Mesendoderm (in vitro differentiated cells): ENCODE results near the gene EPAS1.

Source experiments
- DNase-seq: peaks from one replicate; pipeline ENCODE4 v3.0.0; 2013
- H2AK5ac ChIP-seq: 2 replicates; pipeline ENCODE4 v1.6.1; 2013; ENCODE audit warnings: low read length, inconsistent platforms
- H2BK120ac ChIP-seq: 2 replicates; pipeline ENCODE4 v1.6.1; 2013; ENCODE audit warnings: low read depth, mild to moderate bottlenecking, low read length, moderate library complexity, mixed read lengths
- H2BK15ac ChIP-seq: replicated peaks from 2 replicates; pipeline ENCODE4 v1.6.1; 2013; ENCODE audit warnings: low read depth, mild to moderate bottlenecking, moderate library complexity
- H2BK5ac ChIP-seq: 2 replicates; pipeline ENCODE4 v1.6.1; 2013; ENCODE audit warnings: low read length, inconsistent platforms
- H3K18ac ChIP-seq: 2 replicates; pipeline ENCODE4 v1.6.1; 2013; ENCODE audit warnings: mild to moderate bottlenecking, low read length, mixed read lengths
- H3K23ac ChIP-seq: one replicate; pipeline ENCODE4 v1.6.1; 2013; ENCODE audit warnings: low read length
- H3K27ac ChIP-seq: 2 replicates; pipeline ENCODE4 v1.5.1; 2013; ENCODE audit warnings: low read depth, mild to moderate bottlenecking, inconsistent platforms, low read length, moderate library complexity
- H3K27me3 ChIP-seq: 2 replicates; pipeline ENCODE4 v1.6.1; 2013; ENCODE audit warnings: low read length, control low read depth, mild to moderate bottlenecking, inconsistent platforms; ENCODE audit not compliant: insufficient read depth, poor library complexity
- H3K36me3 ChIP-seq: 2 replicates; pipeline ENCODE4 v1.6.1; 2013; ENCODE audit warnings: low read length, inconsistent platforms; ENCODE audit not compliant: control insufficient read depth, insufficient read depth
- H3K4ac ChIP-seq: one replicate; pipeline ENCODE4 v1.6.1; 2013; ENCODE audit warnings: low read depth, mild to moderate bottlenecking, low read length, moderate library complexity
- H3K4me1 ChIP-seq: 2 replicates; pipeline ENCODE4 v1.6.1; 2013; ENCODE audit warnings: low read depth, low read length, inconsistent platforms; ENCODE audit not compliant: control insufficient read depth
- H3K4me2 ChIP-seq: 2 replicates; pipeline ENCODE4 v1.6.1; 2013; ENCODE audit warnings: low read length
- H3K4me3 ChIP-seq: 2 replicates; pipeline ENCODE4 v1.5.1; 2013; ENCODE audit warnings: mild to moderate bottlenecking, low read length
- H3K56ac ChIP-seq: one replicate; pipeline ENCODE4 v1.6.1; 2013; ENCODE audit warnings: low read length
- H3K79me1 ChIP-seq: 2 replicates; pipeline ENCODE4 v1.6.1; 2013; ENCODE audit warnings: low read length, inconsistent platforms
- H3K79me2 ChIP-seq: 2 replicates; pipeline ENCODE4 v1.6.1; 2013; ENCODE audit warnings: mild to moderate bottlenecking, low read length; ENCODE audit not compliant: control insufficient read depth, insufficient read depth
- H3K9ac ChIP-seq: 2 replicates; pipeline ENCODE4 v1.6.1; 2013; ENCODE audit warnings: low read length, inconsistent platforms
- H4K5ac ChIP-seq: one replicate; pipeline ENCODE4 v1.6.1; 2013; ENCODE audit warnings: low read length
- H4K8ac ChIP-seq: one replicate; pipeline ENCODE4 v1.6.1; 2013; ENCODE audit warnings: low read depth, mild to moderate bottlenecking, control low read depth, low read length, moderate library complexity
- WGBS: extraction: QIAGEN DNeasy Blood & Tissue Kit; methylation state at CpG from one replicate; pipeline ENCODE4 v1.1.7; 2013; ENCODE audit warnings: low lambda C conversion rate, missing lambda C conversion rate; ENCODE audit not compliant: insufficient coverage; ENCODE audit errors: extremely low coverage; 5-methylcytosine and 5-hydroxymethylcytosine counted together

Gene EPAS1

GRCh38 chr2:46308081-46308480 is 10.9 kb downstream of the EPAS1 start:
- Histone ChIP-seq H3K23ac (no peak overlapping the region), H2BK120ac (no peak overlapping the region)
- no CpG with 5 or more reads among the region's 2 CpGs for WGBS

GRCh38 chr2:46308629-46309028 is 11.4 kb downstream of the EPAS1 start:
- no peak overlapping the region for H3K4ac ChIP-seq
- no peak for DNase-seq
- H2BK120ac ChIP-seq = no peak overlapping the region
- H3K23ac ChIP-seq = no peak overlapping the region
- no peak overlapping the region for H3K9ac ChIP-seq
- no peak overlapping the region for H2BK15ac ChIP-seq
- no peak overlapping the region for H4K8ac ChIP-seq
- no peak overlapping the region for H3K4me2 ChIP-seq
- H3K27me3 ChIP-seq = no peaks in the 10 kb centered on the region
- H2BK5ac ChIP-seq = no peak overlapping the region
- H3K56ac ChIP-seq = no peak overlapping the region
- no peaks in the 10 kb centered on the region for H3K79me2 ChIP-seq
- no CpG with 5 or more reads among the region's 3 CpGs for WGBS
- H3K4me1 ChIP-seq = no peaks in the 10 kb centered on the region
- no peaks in the 10 kb centered on the region for H3K36me3 ChIP-seq
- no peaks in the 10 kb centered on the region for H3K79me1 ChIP-seq
- no peak overlapping the region for H3K18ac ChIP-seq
- H2AK5ac ChIP-seq = no peak overlapping the region
- no peak overlapping the region for H4K5ac ChIP-seq
- no peak overlapping the region for H3K27ac ChIP-seq
- no peak overlapping the region for H3K4me3 ChIP-seq

More at GRCh38 chr2:46308081-46308480, 10.9 kb downstream of the EPAS1 start:
- Histone ChIP-seq H4K8ac (no peak overlapping the region), H3K9ac (no peak overlapping the region), H3K4me3 (no peak overlapping the region), H3K4ac (no peak overlapping the region), H3K18ac (no peak overlapping the region), H2BK15ac (no peak overlapping the region), H3K27ac (no peak overlapping the region), H2AK5ac (no peak overlapping the region), H3K36me3 (no peaks in the 10 kb centered on the region), H3K79me2 (no peaks in the 10 kb centered on the region), H3K27me3 (no peaks in the 10 kb centered on the region), H2BK5ac (no peak overlapping the region), H4K5ac (no peak overlapping the region), H3K56ac (no peak overlapping the region), H3K79me1 (no peaks in the 10 kb centered on the region), H3K4me2 (no peak overlapping the region), H3K4me1 (no peaks in the 10 kb centered on the region)
- no peak for DNase-seq

GRCh38 chr2:46309052-46309953 is 12.1 kb downstream of the EPAS1 start:
- Histone ChIP-seq H3K18ac (no peak overlapping the region), H3K23ac (no peak overlapping the region), H2AK5ac (no peak overlapping the region), H3K4me2 (no peak overlapping the region), H3K4me1 (no peaks in the 10 kb centered on the region), H3K27me3 (no peaks in the 10 kb centered on the region), H3K79me1 (no peaks in the 10 kb centered on the region), H3K79me2 (no peaks in the 10 kb centered on the region), H3K27ac (no peak overlapping the region), H3K36me3 (no peaks in the 10 kb centered on the region), H3K4me3 (no peak overlapping the region), H4K8ac (no peak overlapping the region), H2BK5ac (no peak overlapping the region), H3K9ac (no peak overlapping the region), H3K56ac (no peak overlapping the region), H2BK15ac (no peak overlapping the region), H4K5ac (no peak overlapping the region), H2BK120ac (no peak overlapping the region), H3K4ac (no peak overlapping the region)
- no CpG with 5 or more reads among the region's 3 CpGs for WGBS
- no peak for DNase-seq

GRCh38 chr2:46310446-46310845 is 13.2 kb downstream of the EPAS1 start:
- no peak overlapping the region for H2BK15ac ChIP-seq
- no peak overlapping the region for H2BK5ac ChIP-seq
- no peak overlapping the region for H3K4me3 ChIP-seq
- H3K56ac ChIP-seq = no peak overlapping the region
- H3K36me3 ChIP-seq = no peaks in the 10 kb centered on the region
- H3K23ac ChIP-seq = no peak overlapping the region
- H3K27ac ChIP-seq = no peak overlapping the region
- WGBS = no CpG with 5 or more reads among the region's 5 CpGs
- no peaks in the 10 kb centered on the region for H3K27me3 ChIP-seq
- H3K9ac ChIP-seq = no peak overlapping the region
- H3K79me1 ChIP-seq = no peaks in the 10 kb centered on the region
- H4K5ac ChIP-seq = no peak overlapping the region
- H2AK5ac ChIP-seq = no peak overlapping the region
- no peaks in the 10 kb centered on the region for H3K4me1 ChIP-seq
- no peak overlapping the region for H3K4ac ChIP-seq
- H3K4me2 ChIP-seq = no peak overlapping the region
- H4K8ac ChIP-seq = no peak overlapping the region
- no peak for DNase-seq
- H3K18ac ChIP-seq = no peak overlapping the region
- H2BK120ac ChIP-seq = no peak overlapping the region
- H3K79me2 ChIP-seq = no peaks in the 10 kb centered on the region

GRCh38 chr2:46311651-46312223 is 14.5 kb downstream of the EPAS1 start:
- Histone ChIP-seq H2BK15ac (no peak overlapping the region), H3K56ac (no peak overlapping the region)

More at GRCh38 chr2:46311651-46312223, 14.5 kb downstream of the EPAS1 start:
- no peak overlapping the region for H4K8ac ChIP-seq
- H3K79me1 ChIP-seq = no peaks in the 10 kb centered on the region
- no peaks in the 10 kb centered on the region for H3K79me2 ChIP-seq
- H3K27me3 ChIP-seq = no peaks in the 10 kb centered on the region
- no peak overlapping the region for H4K5ac ChIP-seq
- no peak overlapping the region for H2BK5ac ChIP-seq
- H3K18ac ChIP-seq = no peak overlapping the region
- no peak overlapping the region for H3K4me2 ChIP-seq
- DNase-seq = no peak
- no peaks in the 10 kb centered on the region for H3K4me1 ChIP-seq
- H3K23ac ChIP-seq = no peak overlapping the region
- no peak overlapping the region for H2BK120ac ChIP-seq
- H3K9ac ChIP-seq = no peak overlapping the region
- no peak overlapping the region for H3K27ac ChIP-seq
- no peak overlapping the region for H3K4ac ChIP-seq
- H2AK5ac ChIP-seq = no peak overlapping the region
- no peak overlapping the region for H3K4me3 ChIP-seq
- H3K36me3 ChIP-seq = no peaks in the 10 kb centered on the region
- no CpG with 5 or more reads among the region's 6 CpGs for WGBS
